ENCODE measurements around the gene IL17RD. TPM values are rescaled to one million over a fixed set of nuclear protein-coding genes. Genes with fewer than 3 reads are reported as not detected.

The IL17RD gene
- total and polyA plus RNA-seq, 7 experiments from 2014 or later: 0.03 to 0.05 TPM; not detected in 5

- intact Hi-C loops (cut with micrococcal nuclease): no loop called here
- no peaks in the 10 kb centered on the region for H3K27me3 ChIP-seq (ENCODE audit: control insufficient read depth in 2 of 2, insufficient read depth in 2 of 2, low read length in 2 of 2)
- H3K4me1 ChIP-seq (ENCODE audit: control insufficient read depth in 2 of 2, insufficient read depth in 2 of 2, low read length in 2 of 2): no peaks in the 10 kb centered on the region
- Mint-ChIP-seq H3K4me3 (no peak overlapping the region), H3K9me3 (peaks cover 0 to 3% (median 0%) of the 10 kb centered on the region in 11 donors), H3K36me3 (no peaks in the 10 kb centered on the region), H3K27ac (no peak overlapping the region), H3K27me3 (peaks cover 0 to 7% (median 0%) of the 10 kb centered on the region in 5 donors), H3K4me1 (peaks cover 0 to 6% (median 0%) of the 10 kb centered on the region in 7 donors)
- H3K4me3 ChIP-seq (ENCODE audit: low read length): no peak overlapping the region
- no peak for ATAC-seq
- no peaks in the 10 kb centered on the region for H3K36me3 ChIP-seq (ENCODE audit: control insufficient read depth in 2 of 3, insufficient read depth in 3 of 3, low read length in 3 of 3)
- DNase-seq: no peak
- H3K27ac ChIP-seq (ENCODE audit: low read depth, low read length): no peak overlapping the region
- POLR2A ChIA-PET: no interaction called here
- H3K9me3 ChIP-seq (ENCODE audit: control insufficient read depth in 2 of 3, low read length in 3 of 3): no peaks in the 10 kb centered on the region
- CTCF ChIA-PET: no interaction called here
Measured at GRCh38 chr3:57098418-57099310, 66.5 kb downstream of the IL17RD start.

- Histone ChIP-seq H3K4me3 (ENCODE audit: low read length) (no peak overlapping the region), H3K36me3 (ENCODE audit: control insufficient read depth in 2 of 3, insufficient read depth in 3 of 3, low read length in 3 of 3) (no peaks in the 10 kb centered on the region), H3K4me1 (ENCODE audit: control insufficient read depth in 2 of 2, insufficient read depth in 2 of 2, low read length in 2 of 2) (no peaks in the 10 kb centered on the region), H3K9me3 (ENCODE audit: control insufficient read depth in 2 of 3, low read length in 3 of 3) (no peaks in the 10 kb centered on the region), H3K27ac (ENCODE audit: low read depth, low read length) (no peak overlapping the region), H3K27me3 (ENCODE audit: control insufficient read depth in 2 of 2, insufficient read depth in 2 of 2, low read length in 2 of 2) (no peaks in the 10 kb centered on the region)
- H3K27me3 Mint-ChIP-seq: peaks cover 0 to 4% (median 0%) of the 10 kb centered on the region in 5 donors
- intact Hi-C loops (cut with micrococcal nuclease): no loop called here
- no peak overlapping the region for H3K4me3 Mint-ChIP-seq
- ATAC-seq: no peak
- ChIA-PET POLR2A (interaction anchor here (0.6 kb wide), 1 partner anchor 210 kb away, joined by 3 read pairs; no protein-coding TSS in a partner anchor), CTCF (no interaction called here)
- H3K4me1 Mint-ChIP-seq: peaks cover 0 to 6% (median 0%) of the 10 kb centered on the region in 7 donors
- H3K36me3 Mint-ChIP-seq: no peaks in the 10 kb centered on the region
- peaks cover 0 to 3% (median 0%) of the 10 kb centered on the region in 11 donors for H3K9me3 Mint-ChIP-seq
- no peak overlapping the region for H3K27ac Mint-ChIP-seq
- DNase-seq: no peak
Measured at GRCh38 chr3:57097536-57097935, 67.6 kb downstream of the IL17RD start.

GRCh38 chr3:57095363-57095762, 69.8 kb downstream of the IL17RD start:
- ChIA-PET CTCF (interaction anchor here (0.8 kb wide), 1 partner anchor 11 kb away, joined by 3 read pairs; no protein-coding TSS in a partner anchor), POLR2A (interaction anchor here (0.9 kb wide), 1 partner anchor 13 kb away, joined by 3 read pairs; no protein-coding TSS in a partner anchor)
- intact Hi-C loops (cut with micrococcal nuclease): no loop called here
- Mint-ChIP-seq H3K4me1 (peaks cover 0 to 6% (median 0%) of the 10 kb centered on the region in 7 donors), H3K27me3 (peaks cover 0 to 7% (median 3%) of the 10 kb centered on the region in 5 donors), H3K4me3 (no peak overlapping the region), H3K9me3 (peaks cover 0 to 3% (median 0%) of the 10 kb centered on the region in 11 donors), H3K27ac (no peak overlapping the region), H3K36me3 (no peaks in the 10 kb centered on the region)
- H3K27ac ChIP-seq (ENCODE audit: low read depth, low read length): no peak overlapping the region
- H3K36me3 ChIP-seq (ENCODE audit: control insufficient read depth in 2 of 3, insufficient read depth in 3 of 3, low read length in 3 of 3): no peaks in the 10 kb centered on the region
- no peak overlapping the region for H3K4me3 ChIP-seq (ENCODE audit: low read length)
- H3K27me3 ChIP-seq (ENCODE audit: control insufficient read depth in 2 of 2, insufficient read depth in 2 of 2, low read length in 2 of 2): no peaks in the 10 kb centered on the region
- no peak for ATAC-seq
- no peaks in the 10 kb centered on the region for H3K9me3 ChIP-seq (ENCODE audit: control insufficient read depth in 2 of 3, low read length in 3 of 3)
- no peak for DNase-seq
- H3K4me1 ChIP-seq (ENCODE audit: control insufficient read depth in 2 of 2, insufficient read depth in 2 of 2, low read length in 2 of 2): no peaks in the 10 kb centered on the region

- intact Hi-C loops (cut with micrococcal nuclease): no loop called here
- CTCF ChIA-PET: no interaction called here
- ATAC-seq: no peak
Measured at GRCh38 chr3:57094575-57094974, 70.6 kb downstream of the IL17RD start.

GRCh38 chr3:57093971-57094535, 71.1 kb downstream of the IL17RD start:
- ChIA-PET CTCF (no interaction called here), POLR2A (interaction anchor here (0.6 kb wide), 1 partner anchor 60 kb away, joined by 3 read pairs; no protein-coding TSS in a partner anchor)
- H3K36me3 Mint-ChIP-seq: no peaks in the 10 kb centered on the region
- Histone ChIP-seq H3K36me3 (ENCODE audit: control insufficient read depth in 2 of 3, insufficient read depth in 3 of 3, low read length in 3 of 3) (no peaks in the 10 kb centered on the region), H3K4me3 (ENCODE audit: low read length) (no peak overlapping the region), H3K27me3 (ENCODE audit: control insufficient read depth in 2 of 2, insufficient read depth in 2 of 2, low read length in 2 of 2) (no peaks in the 10 kb centered on the region), H3K4me1 (ENCODE audit: control insufficient read depth in 2 of 2, insufficient read depth in 2 of 2, low read length in 2 of 2) (no peaks in the 10 kb centered on the region), H3K27ac (ENCODE audit: low read depth, low read length) (no peak overlapping the region), H3K9me3 (ENCODE audit: control insufficient read depth in 2 of 3, low read length in 3 of 3) (no peaks in the 10 kb centered on the region)
- H3K4me1 Mint-ChIP-seq: no peaks in the 10 kb centered on the region
- no peak for ATAC-seq
- H3K4me3 Mint-ChIP-seq: no peak overlapping the region
- no peak overlapping the region for H3K27ac Mint-ChIP-seq
- no peak for DNase-seq
- peaks cover 0 to 12% (median 5%) of the 10 kb centered on the region in 5 donors for H3K27me3 Mint-ChIP-seq
- intact Hi-C loops (cut with micrococcal nuclease): no loop called here
- H3K9me3 Mint-ChIP-seq: peaks cover 0 to 3% (median 0%) of the 10 kb centered on the region in 11 donors

More at GRCh38 chr3:57094575-57094974, 70.6 kb downstream of the IL17RD start:
- Mint-ChIP-seq H3K36me3 (no peaks in the 10 kb centered on the region), H3K9me3 (peaks cover 0 to 3% (median 0%) of the 10 kb centered on the region in 11 donors), H3K27me3 (peaks cover 0 to 9% (median 3%) of the 10 kb centered on the region in 5 donors), H3K27ac (no peak overlapping the region), H3K4me1 (no peaks in the 10 kb centered on the region), H3K4me3 (no peak overlapping the region)
- Histone ChIP-seq H3K27ac (ENCODE audit: low read depth, low read length) (no peak overlapping the region), H3K27me3 (ENCODE audit: control insufficient read depth in 2 of 2, insufficient read depth in 2 of 2, low read length in 2 of 2) (no peaks in the 10 kb centered on the region), H3K9me3 (ENCODE audit: control insufficient read depth in 2 of 3, low read length in 3 of 3) (no peaks in the 10 kb centered on the region), H3K4me1 (ENCODE audit: control insufficient read depth in 2 of 2, insufficient read depth in 2 of 2, low read length in 2 of 2) (no peaks in the 10 kb centered on the region), H3K36me3 (ENCODE audit: control insufficient read depth in 2 of 3, insufficient read depth in 3 of 3, low read length in 3 of 3) (no peaks in the 10 kb centered on the region), H3K4me3 (ENCODE audit: low read length) (no peak overlapping the region)
- POLR2A ChIA-PET: no interaction called here
- no peak for DNase-seq

GRCh38 chr3:57093489-57093888, 71.7 kb downstream of the IL17RD start:
- no peaks in the 10 kb centered on the region for H3K27me3 ChIP-seq (ENCODE audit: control insufficient read depth in 2 of 2, insufficient read depth in 2 of 2, low read length in 2 of 2)
- intact Hi-C loops (cut with micrococcal nuclease): no loop called here
- H3K4me3 Mint-ChIP-seq: no peak overlapping the region
- no peaks in the 10 kb centered on the region for H3K36me3 ChIP-seq (ENCODE audit: control insufficient read depth in 2 of 3, insufficient read depth in 3 of 3, low read length in 3 of 3)
- no peaks in the 10 kb centered on the region for H3K4me1 Mint-ChIP-seq
- ChIA-PET CTCF (no interaction called here), POLR2A (no interaction called here)
- no peak overlapping the region for H3K4me3 ChIP-seq (ENCODE audit: low read length)
- no peak overlapping the region for H3K27ac ChIP-seq (ENCODE audit: low read depth, low read length)
- no peaks in the 10 kb centered on the region for H3K9me3 ChIP-seq (ENCODE audit: control insufficient read depth in 2 of 3, low read length in 3 of 3)
- H3K4me1 ChIP-seq (ENCODE audit: control insufficient read depth in 2 of 2, insufficient read depth in 2 of 2, low read length in 2 of 2): no peaks in the 10 kb centered on the region
- no peaks in the 10 kb centered on the region for H3K36me3 Mint-ChIP-seq
- peaks cover 0 to 12% (median 11%) of the 10 kb centered on the region in 5 donors for H3K27me3 Mint-ChIP-seq
- H3K9me3 Mint-ChIP-seq: peaks cover 0 to 3% (median 0%) of the 10 kb centered on the region in 11 donors
- no peak for DNase-seq
- ATAC-seq: no peak
- H3K27ac Mint-ChIP-seq: no peak overlapping the region
